ENCODE data around the gene GSTM4.

GSTM4 gene

DNA sequence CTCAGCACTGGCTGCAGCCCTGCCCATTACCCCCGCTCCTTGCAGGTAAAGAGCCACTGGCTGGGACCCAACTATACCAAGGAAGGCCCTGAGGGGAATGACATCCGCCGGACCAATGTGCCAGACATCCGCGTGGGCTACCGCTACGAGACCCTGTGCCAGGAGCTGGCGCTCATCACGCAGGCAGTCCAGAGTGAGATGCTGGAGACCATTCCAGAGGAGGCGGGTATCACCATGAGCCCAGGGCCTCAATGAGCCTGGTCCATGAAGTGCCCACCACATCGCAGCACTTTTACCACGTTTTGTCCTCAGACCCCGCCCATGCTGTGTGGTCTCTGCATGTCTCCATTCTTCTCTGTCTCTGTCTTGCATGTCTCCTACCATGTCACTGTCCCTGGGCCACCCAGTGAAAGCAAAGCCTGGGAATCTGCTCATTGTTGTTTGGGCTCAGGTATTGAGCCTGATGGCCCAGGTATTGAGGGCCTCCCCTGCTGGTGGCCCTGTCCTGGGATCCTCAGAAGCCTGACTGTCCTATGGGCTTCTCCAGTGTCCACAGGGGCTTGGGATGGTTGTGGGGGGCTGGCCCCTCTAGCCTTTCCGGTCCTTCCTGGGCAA, 24.9 kb upstream of the GSTM4 start:
- no peak for DNase-seq (ENCODE audit: low spot score)
- TF ChIP-seq CTCF (IDR thresholded peaks at IDR 0.05; ENCODE audit: extremely low read depth, missing control alignments): no peak

- DNase-seq (ENCODE audit: low spot score): no peak
- no peak for TF ChIP-seq CTCF (IDR thresholded peaks at IDR 0.05; ENCODE audit: extremely low read depth, missing control alignments)
These were observed 24.1 kb upstream of the GSTM4 start for GRCh38 chr1:109631513-109632505.

GRCh38 chr1:109632671-109633346, 23.1 kb upstream of the GSTM4 start:
- no peak for DNase-seq (ENCODE audit: low spot score)
- no peak for TF ChIP-seq CTCF (IDR thresholded peaks at IDR 0.05; ENCODE audit: extremely low read depth, missing control alignments)

- DNase-seq (ENCODE audit: low spot score): peak; percentile 24
- TF ChIP-seq CTCF (IDR thresholded peaks at IDR 0.05; ENCODE audit: extremely low read depth, missing control alignments): no peak
These were observed 21.6 kb upstream of the GSTM4 start for GRCh38 chr1:109634292-109634691.

- no peak for TF ChIP-seq CTCF (IDR thresholded peaks at IDR 0.05; ENCODE audit: extremely low read depth, missing control alignments)
- no peak for DNase-seq (ENCODE audit: low spot score)
These were observed 20.8 kb upstream of the GSTM4 start for GRCh38 chr1:109634771-109635750.

GRCh38 chr1:109635862-109636200, 20.1 kb upstream of the GSTM4 start:
- TF ChIP-seq CTCF (IDR thresholded peaks at IDR 0.05; ENCODE audit: extremely low read depth, missing control alignments): no peak
- no peak for DNase-seq (ENCODE audit: low spot score)

Measured in GM20000 (cell line).